Lung microvascular endothelial cell (primary cell): ENCODE data around the gene DCHS1. TPM values are rescaled to one million over a fixed set of nuclear protein-coding genes. Genes with fewer than 3 reads are reported as not detected.
A peak's percentile ranks its signal among the peaks of the same experiment; 100 is the strongest.

ENCODE experiments used
- DNase-seq, 2 donors: peaks; one replicate each; pipeline versions ENCODE4 v3.0.0 to v3.0.0-alpha.2; 2010; ENCODE audit warnings: low read depth in 2 of 2
- total RNA-seq: library from RNA; depleted of rRNA; stranded (reverse); fragments of >200 nt; gene quantifications from 2 replicates; pipeline ENCODE4 v1.2.1, GENCODE V29; 2014

DCHS1 gene
- total RNA-seq, 1 donor from 2014 or later, result 46.2 TPM

- no peak for DNase-seq
Measured at GRCh38 chr11:6629892-6630631, 25.5 kb downstream of the DCHS1 start.

GRCh38 chr11:6629573-6629891 is 26.1 kb downstream of the DCHS1 start:
- no peak for DNase-seq

- DNase-seq, result no peak
Measured at GRCh38 chr11:6628526-6628925, 27.1 kb downstream of the DCHS1 start.

- DNase-seq, result no peak
Measured at GRCh38 chr11:6627762-6628241, 27.8 kb downstream of the DCHS1 start.

- no peak for DNase-seq
Measured at GRCh38 chr11:6626971-6627761, 28.4 kb downstream of the DCHS1 start.

- no peak for DNase-seq
Measured at GRCh38 chr11:6625832-6626420, 29.7 kb downstream of the DCHS1 start.

- DNase-seq, result no peak
Measured at GRCh38 chr11:6625156-6625831, 30.3 kb downstream of the DCHS1 start.

- no peak for DNase-seq
Measured at GRCh38 chr11:6623391-6624363, 31.9 kb downstream of the DCHS1 start.

- peak; percentile 45 to 72 for DNase-seq
Measured at GRCh38 chr11:6622261-6623171, 33.1 kb downstream of the DCHS1 start.

- DNase-seq, result no peak
Measured at GRCh38 chr11:6621711-6622211, 33.8 kb downstream of the DCHS1 start.

GRCh38 chr11:6620636-6621035 is 35.0 kb downstream of the DCHS1 start:
- DNase-seq, result no peak

GRCh38 chr11:6619004-6619745 is 36.4 kb downstream of the DCHS1 start, which contains the start of gene TPP1:
TSS of gene TPP1 (minus strand) at chr11:6619422. CDS start at chr11:6619400, 22 bp downstream.
- peak; percentile 96 for DNase-seq

- peak; percentile 93 to 94 for DNase-seq
Measured at GRCh38 chr11:6618117-6619003, 37.2 kb downstream of the DCHS1 start.

GRCh38 chr11:6617315-6617781 is 38.3 kb downstream of the DCHS1 start:
- DNase-seq, result peak; percentile 80 to 81

GRCh38 chr11:6616596-6617250 is 38.9 kb downstream of the DCHS1 start:
- no peak for DNase-seq

- DNase-seq, result peak in 1 of 2 donors; percentile 72
Measured at GRCh38 chr11:6615882-6616585, 39.6 kb downstream of the DCHS1 start.
